ENCODE data around the gene SP1. TPM values are rescaled to one million over a fixed set of nuclear protein-coding genes. Genes with fewer than 3 reads are reported as not detected.

The SP1 gene
- total and polyA plus RNA-seq, 9 of the 15 experiments (the other 6 are each of a cell fraction or from before 2014, with no cell fraction given): 8.0 to 65.5 (median 41.6) TPM

GRCh38 chr12:53380104-53380793 is at the start of gene SP1 (continued):
- no peak for TF ChIP-seq DLX4 (CRISPR knock-in tag; IDR thresholded peaks at IDR 0.05)
- no peak for TF ChIP-seq HDAC2 (IDR thresholded peaks at IDR 0.05)
- no peak for TF ChIP-seq ZNF124 (CRISPR knock-in tag; IDR thresholded peaks at IDR 0.05)
- TF ChIP-seq HMGN3 (IDR thresholded peaks at IDR 0.05; ENCODE audit: borderline replicate concordance, extremely low read depth, insufficient read length, low read depth, low read length): peak; percentile 81
- TF ChIP-seq RREB1 (CRISPR knock-in tag; IDR thresholded peaks at IDR 0.05): no peak
- no peak for TF ChIP-seq THRAP3 (IDR thresholded peaks at IDR 0.05; ENCODE audit: borderline replicate concordance)
- no peak for TF ChIP-seq NCOA1 (IDR thresholded peaks at IDR 0.05; ENCODE audit: low read depth)
- TF ChIP-seq FOXA3 (CRISPR knock-in tag; conservative IDR thresholded peaks at IDR 0.05 in 1 of 2, IDR thresholded peaks at IDR 0.05 in 1 of 2): no peak
- TF ChIP-seq MAFK (IDR thresholded peaks at IDR 0.05; ENCODE audit: low read length): no peak
- TF ChIP-seq RBBP5 (IDR thresholded peaks at IDR 0.05; ENCODE audit: borderline replicate concordance, insufficient read depth, low read length, poor library complexity, severe bottlenecking): no peak
